ENCODE data around the gene B3GALT5.

The B3GALT5 gene

GRCh38 chr21:39700318-39700717 lies 87.6 kb downstream of the B3GALT5 start:
- DNase-seq (ENCODE audit: low read depth) = no peak
- no peak overlapping the region for H3K4me3 ChIP-seq (ENCODE audit: low read length)
- no peak for TF ChIP-seq CTCF (conservative IDR thresholded peaks at IDR 0.05; ENCODE audit: low read depth, low read length)

DNA sequence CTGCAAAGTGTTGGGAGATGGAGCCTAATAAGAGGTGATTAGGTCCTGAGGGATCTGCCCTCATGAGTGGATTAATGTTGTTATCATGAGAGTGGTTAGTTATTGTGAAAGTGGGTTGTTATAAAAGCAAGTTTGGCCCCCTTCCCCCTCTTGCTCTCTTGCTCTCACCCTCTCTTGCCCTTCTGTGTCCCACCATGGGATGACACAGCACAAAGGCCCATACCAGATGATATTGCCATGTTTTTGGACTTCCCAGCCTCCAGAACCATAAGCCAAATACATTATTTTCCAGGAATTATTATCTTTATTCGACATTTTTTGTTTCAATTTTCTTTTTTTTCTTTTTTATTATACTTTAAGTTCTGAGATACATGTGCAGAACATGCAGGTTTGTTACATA lies 90.8 kb downstream of the B3GALT5 start:
- TF ChIP-seq CTCF (conservative IDR thresholded peaks at IDR 0.05; ENCODE audit: low read depth, low read length) = no peak
- no peak for DNase-seq (ENCODE audit: low read depth)
- H3K4me3 ChIP-seq (ENCODE audit: low read length) = no peak overlapping the region

DNA sequence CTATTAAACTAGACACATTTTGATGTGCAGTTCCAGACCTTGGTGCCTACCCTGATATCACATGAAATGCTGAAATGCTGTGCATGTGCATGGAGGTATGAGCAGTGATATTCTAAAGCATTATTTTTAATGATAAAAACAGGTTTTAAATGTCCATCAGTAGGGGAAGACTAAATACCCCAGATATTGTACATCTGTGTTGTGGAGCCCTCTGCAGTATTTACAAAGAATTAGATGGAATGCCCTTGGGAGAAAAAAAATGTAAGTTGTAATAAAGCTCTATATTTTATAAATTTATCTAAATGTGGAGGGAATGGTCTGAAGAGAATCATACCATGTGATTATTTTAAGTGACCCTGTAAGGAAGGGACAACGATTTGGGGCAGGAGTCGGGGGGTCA lies 93.1 kb downstream of the B3GALT5 start:
- no peak for DNase-seq (ENCODE audit: low read depth)
- peak; percentile 26 for TF ChIP-seq CTCF (conservative IDR thresholded peaks at IDR 0.05; ENCODE audit: low read depth, low read length)
- no peak overlapping the region for H3K4me3 ChIP-seq (ENCODE audit: low read length)

DNA sequence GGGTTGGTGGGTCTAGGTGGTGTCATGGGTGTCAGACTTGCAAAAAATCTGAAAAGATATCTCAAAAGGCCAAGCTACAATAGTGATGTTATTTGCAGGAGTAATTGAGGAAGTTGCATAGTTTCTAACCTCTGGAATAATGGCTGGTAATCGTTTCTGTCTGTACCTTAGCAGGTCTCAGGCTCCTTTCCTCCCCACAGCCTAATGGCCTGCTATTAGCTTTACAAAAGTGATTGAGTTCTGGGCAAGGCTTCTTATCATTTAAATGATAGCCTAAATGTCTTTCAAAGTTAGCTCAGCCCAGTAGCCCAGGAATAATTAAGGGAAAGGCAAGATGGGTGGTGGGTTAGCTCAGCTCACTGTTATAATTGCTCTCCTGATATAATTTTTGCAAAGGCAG lies 94.6 kb downstream of the B3GALT5 start:
- no peak for DNase-seq (ENCODE audit: low read depth)
- H3K4me3 ChIP-seq (ENCODE audit: low read length) = no peak overlapping the region
- TF ChIP-seq CTCF (conservative IDR thresholded peaks at IDR 0.05; ENCODE audit: low read depth, low read length) = no peak

GRCh38 chr21:39710866-39711265 lies 98.1 kb downstream of the B3GALT5 start:
- TF ChIP-seq CTCF (conservative IDR thresholded peaks at IDR 0.05; ENCODE audit: low read depth, low read length) = no peak
- no peak overlapping the region for H3K4me3 ChIP-seq (ENCODE audit: low read length)
- DNase-seq (ENCODE audit: low read depth) = no peak

GRCh38 chr21:39712273-39712672 lies 99.5 kb downstream of the B3GALT5 start:
- H3K4me3 ChIP-seq (ENCODE audit: low read length) = no peak overlapping the region
- no peak for TF ChIP-seq CTCF (conservative IDR thresholded peaks at IDR 0.05; ENCODE audit: low read depth, low read length)
- no peak for DNase-seq (ENCODE audit: low read depth)

DNA sequence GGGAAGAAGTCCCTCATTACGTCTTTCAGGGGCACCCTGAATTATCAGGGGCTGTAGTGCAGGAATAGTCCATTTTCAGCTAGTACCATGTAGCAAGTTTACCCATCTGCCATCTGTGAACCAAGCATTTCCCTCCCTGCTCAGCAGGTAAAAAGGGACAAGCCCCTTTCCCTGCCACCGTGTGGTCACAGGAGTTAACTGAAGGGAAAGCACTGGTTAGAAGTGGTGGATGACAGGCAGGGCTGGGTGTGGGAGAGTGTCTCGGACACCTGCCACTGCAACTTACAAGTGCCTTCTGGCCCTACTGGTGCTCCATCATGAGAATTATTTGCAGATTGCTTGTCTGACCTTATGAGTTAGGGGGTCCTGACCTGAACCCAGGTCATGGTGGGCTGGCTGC lies 100.2 kb downstream of the B3GALT5 start:
- no peak overlapping the region for H3K4me3 ChIP-seq (ENCODE audit: low read length)
- DNase-seq (ENCODE audit: low read depth) = no peak
- TF ChIP-seq CTCF (conservative IDR thresholded peaks at IDR 0.05; ENCODE audit: low read depth, low read length) = no peak
